GF-D8 (cell line): ENCODE data around the gene PAM16.
A peak's percentile ranks its signal among the peaks of the same experiment; 100 is the strongest.
"Not testable (repeated sequence)": the region's sequence is repeated elsewhere in the genome, so short reads cannot be mapped to it uniquely, and the experiment has no call there.

ENCODE experiments used
- DNase-seq: peaks from one replicate; lab custom pipeline; 2025; lab: John Stamatoyannopoulos, UW

The PAM16 gene

DNA sequence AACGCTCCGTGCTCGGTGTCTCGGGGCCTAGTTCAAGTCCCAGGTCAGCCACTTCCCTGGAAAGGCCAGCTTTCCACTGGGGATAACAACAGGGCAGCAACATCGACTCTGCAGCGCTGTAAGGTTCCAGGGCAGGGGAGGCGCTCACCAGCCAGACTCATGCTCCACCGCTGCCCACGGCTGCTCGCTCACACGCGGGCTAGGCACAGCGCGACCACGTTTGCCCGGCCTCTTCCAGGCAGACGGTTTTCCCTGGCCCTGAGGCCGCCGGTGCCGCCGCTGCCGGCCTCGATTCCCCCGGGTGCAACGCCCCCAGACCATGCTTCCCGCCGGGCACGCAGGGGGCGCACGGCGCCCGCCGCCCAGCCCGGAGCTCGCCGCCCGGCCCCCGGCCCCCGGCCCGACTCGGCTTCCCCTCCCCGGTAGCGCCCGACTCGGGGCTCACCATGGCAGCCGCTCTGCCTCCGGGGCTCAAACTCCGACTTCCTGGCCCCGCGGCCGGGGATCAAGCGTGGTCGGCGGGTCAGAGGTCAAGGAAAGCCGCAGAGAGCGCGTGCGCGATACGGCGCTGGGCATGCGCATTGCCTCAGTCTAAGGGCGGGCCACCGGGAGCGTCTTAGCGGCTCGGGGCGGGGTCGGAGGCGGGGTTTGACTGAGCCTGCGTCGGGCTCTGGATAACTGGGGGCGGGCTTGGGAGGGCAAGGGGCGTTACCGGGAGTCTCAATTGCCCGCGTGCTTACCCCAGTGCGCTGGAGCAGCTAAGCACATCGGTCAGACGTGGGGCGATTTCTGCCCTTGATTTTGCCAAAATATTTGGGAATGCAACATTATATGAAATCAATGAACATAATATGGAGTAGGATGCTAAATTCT is at the start of gene PAM16:
PAM16 (minus strand) TSS at position 535 of the 873 bp plus-strand sequence; CDS start at position 448, 87 bp downstream.
- DNase-seq: peak; percentile 89

DNA sequence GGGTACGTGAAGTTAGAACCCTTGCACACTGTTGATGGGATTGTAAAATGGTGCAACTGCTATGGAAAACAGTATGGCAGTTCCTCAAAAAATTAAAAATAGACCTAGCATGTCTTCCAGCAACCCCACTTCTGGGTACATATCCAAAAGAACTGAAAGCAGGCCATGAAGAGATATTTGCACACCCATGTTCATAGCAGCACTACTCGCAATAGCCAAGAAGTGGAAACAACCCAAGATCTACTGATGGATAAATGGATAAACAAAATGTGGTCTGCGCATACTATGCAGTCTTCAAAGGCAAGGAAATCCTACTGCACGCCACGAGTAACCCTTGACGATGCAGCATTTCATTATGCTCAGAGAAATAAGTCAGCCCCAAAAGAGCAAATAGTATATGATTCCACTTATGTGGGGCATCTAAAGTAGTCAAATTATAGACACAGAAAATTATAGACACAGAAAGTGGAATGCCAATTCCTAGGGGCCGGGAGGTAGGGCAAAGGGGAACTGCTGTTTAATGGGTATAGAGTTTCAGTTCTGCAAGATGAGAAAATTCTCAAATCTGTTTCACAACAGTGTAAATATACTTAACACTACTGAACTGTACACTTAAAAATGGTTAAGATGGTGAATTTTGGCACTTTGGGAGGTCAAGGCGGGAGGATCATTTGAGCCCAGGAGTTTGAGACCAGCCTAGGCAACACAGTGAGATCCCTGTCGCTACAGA is 48.0 kb upstream of the PAM16 start:
- DNase-seq: no peak

DNA sequence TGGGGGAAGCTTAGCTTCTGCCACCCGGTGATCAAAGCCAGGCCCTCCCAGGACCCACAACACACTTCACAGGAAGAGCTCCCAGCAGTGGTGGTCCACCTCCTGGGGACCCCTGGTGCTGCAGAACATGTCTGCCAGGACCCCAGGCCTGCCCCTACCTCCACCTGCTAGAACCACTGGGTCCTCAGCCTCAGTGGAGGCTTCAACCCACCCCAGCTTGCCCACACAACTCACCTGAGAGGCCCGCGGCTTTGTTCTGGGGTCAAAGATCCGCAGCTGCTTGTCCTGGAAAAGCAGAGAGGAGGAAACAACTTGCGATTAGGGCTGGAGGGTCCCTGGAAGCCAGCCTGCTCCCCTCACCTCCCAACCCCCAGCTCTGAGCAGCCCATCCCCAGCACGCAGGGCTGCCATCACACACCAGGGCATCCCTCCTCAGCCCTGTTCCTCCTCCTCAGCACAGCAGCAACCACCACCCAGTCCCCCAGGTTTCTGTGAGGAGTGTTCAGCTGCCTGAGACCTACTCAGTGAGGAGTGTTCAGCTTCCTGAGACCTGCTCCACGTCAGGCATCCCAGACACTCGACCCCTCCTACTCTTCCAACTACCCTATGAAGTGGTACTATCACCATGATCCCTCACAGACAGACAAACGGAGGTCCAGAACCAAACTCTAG is 44.1 kb upstream of the PAM16 start:
- DNase-seq: no peak

DNA sequence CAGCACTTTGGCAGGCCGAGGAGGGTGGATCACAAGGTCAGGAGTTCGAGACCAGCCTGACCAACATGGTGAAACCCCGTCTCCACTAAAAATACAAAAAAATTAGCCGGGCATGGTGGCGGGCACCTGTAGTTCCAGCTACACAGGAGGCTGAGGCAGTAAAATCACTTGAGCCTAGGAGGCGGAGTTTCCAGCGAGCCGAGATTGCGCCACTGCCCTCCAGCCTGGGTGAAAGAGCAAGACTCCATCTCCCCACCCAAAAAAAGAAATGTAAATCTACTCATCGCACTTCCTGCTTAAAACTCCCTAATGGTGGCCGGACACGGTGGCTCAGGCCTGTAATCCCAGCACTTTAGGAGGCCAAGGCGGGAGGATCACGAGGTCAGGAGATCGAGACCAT is 42.7 kb upstream of the PAM16 start:
- not testable (repeated sequence) for DNase-seq

DNA sequence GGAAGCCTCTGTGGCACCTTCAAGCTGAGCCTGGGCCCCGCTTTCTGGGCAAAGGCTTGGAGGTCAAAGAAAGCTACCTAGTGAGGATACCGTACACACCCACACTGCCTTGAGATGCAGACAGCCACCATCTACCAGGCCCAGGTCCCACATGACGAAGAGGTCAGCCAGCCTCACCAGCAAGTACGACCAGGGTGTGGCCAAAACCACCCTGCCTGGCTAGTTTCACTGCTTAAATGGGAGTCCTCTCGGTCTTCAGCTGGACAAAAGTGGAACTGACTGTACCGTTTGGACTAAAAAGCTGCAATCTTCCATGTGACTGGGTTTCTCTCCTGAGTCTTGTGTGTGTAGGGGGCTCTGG is 42.1 kb upstream of the PAM16 start:
- DNase-seq: no peak

DNA sequence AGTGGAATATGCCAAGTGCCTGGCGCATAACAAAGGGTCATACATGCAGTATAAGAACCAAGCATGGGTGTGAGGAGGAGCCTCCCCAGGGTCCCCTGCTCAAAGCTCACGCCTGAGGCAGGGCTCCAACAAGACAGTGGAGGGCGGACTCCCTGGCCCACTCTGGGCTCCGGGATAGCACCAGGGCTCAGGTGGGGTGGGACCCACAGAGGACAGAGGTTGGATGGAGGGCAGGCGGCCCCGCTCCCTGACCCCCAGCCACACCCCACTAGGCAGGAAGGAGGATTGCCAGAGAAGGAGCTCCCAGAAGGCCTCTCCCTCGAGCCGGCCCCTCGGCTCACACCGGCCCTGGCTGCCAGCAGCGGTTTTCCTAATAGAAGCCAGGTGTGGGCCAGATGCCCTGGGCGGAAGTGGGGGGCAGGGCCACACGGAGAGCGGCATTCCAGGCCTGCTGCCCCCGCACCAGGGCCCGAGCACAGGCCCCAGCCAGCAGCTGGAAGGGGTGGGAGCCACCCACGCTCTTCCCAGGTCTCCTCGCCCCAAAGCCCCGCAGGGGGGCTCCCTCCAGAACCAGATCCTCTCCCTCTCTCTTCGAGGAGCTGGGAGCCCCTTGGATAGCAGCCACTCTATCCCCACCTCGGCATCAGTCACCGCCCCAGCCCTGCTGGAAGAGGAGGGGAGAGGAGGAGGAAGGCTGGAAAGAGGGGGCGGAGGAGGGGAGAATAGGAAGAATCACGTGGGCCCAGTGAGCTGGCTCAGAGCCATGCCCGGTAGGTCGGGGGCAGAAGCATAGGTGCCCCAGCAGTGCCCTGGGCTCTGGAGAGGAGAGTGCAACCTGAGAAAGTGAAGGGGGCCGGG is 41.5 kb upstream of the PAM16 start:
- DNase-seq: no peak

DNA sequence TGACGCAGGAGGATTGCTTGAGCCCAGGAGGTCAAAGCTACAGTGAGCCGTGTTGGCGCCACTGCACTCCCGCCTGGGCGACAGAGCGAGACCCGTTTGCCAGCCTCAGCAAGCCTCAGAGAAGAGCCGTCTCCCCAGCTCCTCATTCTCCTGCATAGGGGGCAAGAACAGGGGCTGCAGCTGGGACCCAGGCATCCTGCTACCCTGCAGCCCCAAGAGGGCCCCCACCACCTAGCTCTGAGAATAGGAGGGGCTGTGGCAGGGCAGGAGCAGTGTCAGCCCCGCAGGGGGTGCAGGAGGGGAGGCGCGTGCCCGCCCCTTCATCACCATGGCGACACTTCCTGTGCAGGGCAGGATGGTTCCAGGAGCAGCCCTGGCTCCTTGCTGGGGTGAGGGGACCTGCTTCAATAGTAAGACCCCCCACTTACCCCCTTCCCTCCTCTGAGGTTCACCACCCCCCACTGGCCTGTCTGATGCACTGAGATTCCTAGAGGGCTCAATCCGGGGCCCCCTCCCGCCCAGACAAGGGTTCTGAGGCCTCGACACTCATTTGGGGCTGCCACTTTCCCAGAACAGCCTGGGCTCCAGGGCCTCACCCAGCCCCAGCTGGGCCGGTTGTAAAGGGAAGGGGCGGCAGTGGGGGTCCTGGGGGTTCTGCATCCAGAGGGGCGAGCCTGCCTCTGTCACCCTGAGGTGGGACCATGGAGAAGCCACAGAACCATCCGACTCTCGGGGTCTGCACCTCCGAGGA is 40.7 kb upstream of the PAM16 start:
- DNase-seq: no peak

DNA sequence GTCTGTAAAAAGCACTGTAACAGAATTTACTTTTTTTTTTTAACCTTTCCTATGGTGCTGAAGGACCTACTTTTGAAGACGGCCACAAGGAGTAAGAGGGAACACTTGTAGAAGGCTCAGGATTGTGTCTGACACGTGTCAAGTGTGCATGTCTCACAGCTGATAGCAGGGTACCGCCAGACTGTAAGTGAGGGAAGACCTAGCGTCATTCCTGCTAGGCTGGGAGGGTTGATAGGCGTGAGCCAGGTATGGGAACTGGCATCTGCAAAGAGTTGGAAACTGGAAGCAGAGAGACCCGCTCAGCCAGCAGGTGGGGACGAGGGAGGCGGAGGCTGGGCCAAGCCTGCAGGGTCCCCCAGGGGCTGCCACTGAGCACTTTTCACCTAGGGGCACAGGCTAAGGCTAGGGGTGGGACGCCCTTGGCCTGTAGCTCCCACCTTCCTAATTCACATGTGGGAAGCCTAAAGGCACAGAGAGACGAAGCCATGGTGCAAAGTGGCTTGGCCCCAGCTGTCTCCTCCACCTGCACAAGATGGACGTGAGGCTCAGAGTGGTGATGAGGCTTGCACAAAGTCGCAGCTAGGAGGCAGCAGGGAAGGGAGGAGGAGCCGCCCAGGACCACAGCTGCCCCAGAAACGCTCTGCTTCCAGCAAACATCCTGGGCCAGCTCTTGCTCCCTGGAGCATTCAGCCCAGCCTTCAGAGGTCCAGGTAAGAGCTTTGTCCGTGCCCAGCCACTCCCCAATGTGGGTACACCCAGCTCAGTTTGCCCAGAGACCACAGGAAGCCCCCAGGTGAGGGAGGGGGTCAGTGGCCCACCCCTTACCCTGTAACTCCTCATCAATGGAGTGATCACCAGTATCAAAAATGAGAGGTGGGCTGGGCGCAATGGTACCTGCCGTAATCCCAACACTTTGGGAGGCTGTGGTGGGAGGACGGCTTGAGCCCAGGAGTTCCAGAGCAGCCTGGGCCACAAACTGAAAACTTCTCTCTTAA is 39.4 kb upstream of the PAM16 start:
- DNase-seq: no peak

DNA sequence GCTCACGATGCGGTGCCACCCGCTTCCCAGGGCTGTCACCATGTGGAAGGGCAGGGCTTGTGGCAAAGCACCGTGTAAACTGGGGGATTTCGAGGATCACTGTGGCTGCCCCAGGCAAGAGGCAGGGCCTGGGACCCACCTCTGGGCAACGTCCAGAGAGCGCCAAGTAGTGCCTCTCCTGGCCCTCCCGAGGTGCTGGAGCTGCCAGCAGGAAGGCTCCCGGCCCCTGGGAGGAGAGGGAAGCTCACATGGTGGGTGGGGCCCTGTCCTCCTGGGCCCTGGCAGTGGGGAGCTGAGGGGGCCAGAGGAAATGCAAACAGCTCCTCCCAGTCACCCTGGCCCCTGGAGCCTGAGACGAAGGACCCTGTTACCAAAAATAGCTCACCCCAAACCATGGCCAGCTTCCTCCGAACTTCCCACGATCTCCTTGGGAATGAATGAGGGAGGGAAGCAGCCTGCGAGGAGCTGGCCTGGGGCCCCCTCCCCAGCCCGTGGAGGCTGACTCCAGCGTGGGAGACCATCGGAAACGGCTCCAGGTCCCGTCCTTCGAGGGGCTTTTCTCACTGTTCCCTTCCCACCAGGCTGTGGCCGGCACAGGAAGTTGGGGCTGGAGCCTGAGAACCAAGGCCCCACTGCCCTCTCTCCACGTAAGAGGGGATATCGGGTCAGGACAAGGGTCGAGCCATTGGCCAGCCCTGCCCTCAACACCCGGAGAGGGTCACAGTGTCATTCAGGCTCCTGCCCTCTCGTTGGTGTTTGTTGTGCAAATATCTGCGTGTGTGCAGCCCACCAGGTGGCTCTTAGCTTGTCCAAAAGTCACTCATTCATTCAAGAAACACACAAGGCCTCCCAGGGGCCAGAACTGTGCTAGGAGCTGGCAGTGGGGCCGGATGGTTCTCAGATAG is 38.2 kb upstream of the PAM16 start:
- DNase-seq: no peak

DNA sequence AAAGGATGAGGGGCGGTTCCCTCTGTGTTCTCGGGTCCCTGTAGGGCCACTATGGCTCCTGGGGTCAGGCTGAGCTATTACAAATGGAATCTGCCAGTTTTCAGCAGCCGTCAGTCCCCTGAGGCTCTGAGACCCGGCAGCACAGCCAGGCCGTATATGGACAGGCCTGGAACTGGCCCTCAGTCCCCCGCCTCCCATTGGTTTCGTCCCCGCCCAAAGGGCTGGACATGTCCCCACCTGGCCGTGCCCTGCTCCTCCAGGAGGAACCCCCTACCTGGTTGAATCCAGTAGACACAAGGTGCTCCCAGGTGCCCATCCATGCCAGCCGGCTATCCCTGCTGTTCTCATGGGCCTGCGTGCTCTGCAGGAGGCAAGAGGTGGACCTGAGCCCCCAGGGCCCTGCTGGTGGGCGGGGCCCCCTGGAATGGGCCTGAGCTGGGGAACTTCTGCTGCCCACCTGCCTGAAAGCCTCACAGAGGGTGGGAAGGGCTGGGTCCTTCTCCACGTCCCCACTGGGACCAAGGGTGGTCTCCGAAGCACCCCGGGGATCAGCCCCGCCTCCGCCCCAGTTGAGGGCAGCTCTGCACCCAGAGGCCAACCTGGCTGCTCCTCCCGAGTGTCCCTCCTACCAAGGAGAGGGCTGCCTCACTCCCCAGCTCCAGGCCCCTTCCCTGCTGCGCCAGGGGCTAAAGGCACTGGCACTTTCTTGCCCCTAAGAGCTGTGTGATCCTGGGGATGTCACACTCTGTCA is 37.3 kb upstream of the PAM16 start:
- no peak for DNase-seq

DNA sequence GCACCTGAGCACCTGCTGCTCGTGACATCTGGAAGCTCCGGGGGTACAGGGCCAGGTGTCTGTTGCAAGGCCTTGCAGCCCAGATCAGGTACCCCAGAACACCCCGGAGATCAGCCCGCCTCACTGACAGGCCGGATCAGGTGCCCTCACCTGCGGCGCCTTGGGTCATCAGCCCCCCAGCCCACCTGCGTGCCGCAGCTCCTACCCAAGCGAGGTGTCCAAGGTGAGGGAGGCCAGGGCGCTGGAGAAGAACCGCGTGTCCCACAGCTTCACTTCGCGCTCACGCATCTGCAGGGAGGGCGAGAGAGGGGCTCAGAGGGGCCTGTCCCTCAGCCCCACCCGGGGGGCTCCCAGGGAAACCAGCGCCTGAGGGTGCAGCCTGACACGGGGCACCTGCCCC is 36.7 kb upstream of the PAM16 start:
- no peak for DNase-seq

DNA sequence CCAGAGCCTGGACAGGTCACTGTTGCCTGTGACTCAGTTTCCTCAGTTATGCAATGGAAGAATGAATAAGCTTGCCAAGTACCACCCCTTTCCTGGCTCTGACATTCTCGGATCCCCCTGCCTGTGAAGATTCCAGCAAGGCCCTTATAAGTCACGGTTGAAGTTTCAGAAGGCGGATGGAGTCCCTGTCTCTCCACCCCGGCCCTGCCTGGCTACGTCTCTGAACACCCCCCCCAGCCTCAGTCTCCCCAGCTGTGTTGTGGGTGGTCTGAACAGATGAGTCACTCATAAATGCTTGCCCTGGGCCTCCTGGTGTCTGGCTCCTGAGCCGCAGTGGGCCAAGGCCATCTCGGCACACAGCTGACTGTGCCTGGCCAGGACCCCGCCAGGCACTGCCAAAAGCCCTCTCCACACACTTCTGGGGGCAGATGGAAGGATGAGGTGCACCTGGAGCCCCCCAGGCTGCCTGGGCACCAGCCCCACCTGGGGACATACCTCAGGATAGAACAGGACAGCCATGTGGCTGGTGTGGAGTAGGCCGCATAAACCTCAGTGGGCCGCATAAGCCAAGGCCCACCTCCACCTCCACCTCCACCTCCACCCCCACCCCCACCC is 35.9 kb upstream of the PAM16 start:
- no peak for DNase-seq

DNA sequence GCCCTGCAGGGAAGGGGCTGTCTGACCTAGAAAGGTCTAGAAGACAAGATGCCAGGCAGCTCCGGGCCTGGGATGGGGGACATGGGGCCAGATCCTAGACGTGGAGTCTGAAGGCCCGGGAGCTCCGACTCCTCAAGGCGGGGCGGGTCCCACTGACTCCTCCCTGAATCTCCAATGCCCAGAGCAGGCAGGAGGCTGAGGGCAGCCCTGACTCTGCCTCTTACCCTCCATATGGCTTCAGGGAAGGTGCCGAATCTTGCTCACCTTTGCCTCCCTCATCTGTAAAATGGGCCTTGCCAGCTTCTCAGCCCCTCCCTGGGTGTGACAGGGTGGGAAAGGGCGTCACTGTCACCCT is 35.3 kb upstream of the PAM16 start:
- DNase-seq: no peak

DNA sequence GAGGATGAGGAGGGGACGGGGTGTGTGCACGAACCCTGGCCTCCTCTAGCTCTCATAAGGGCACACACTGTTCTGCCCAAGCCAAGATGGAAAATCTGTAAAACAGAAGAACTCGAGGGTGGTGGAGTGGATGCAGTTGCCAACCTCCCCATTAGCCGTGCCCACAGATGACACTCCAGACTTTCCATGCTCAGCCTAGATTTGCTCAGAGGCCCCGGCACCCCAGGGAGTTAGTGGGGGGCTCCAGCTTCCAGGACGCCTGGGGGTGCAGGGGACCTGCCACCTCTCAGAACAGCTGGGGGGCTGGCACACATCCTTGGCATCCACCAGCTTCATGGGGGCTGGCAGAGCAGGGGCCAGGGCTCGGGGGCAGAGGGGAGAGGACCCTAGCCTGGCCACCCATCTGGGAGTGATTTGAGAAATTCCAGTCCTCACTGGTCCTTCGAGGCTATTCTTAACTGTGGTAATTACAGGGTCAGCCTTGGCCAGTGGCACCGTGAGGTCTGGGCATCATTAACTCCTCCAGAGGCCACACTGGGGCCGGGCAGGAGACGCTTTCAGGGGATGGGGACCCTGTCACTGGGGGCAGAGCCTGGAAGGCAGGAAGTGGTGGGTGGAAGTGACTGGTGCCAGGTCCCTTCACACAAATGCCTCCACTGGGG is 34.8 kb upstream of the PAM16 start:
- DNase-seq: no peak

DNA sequence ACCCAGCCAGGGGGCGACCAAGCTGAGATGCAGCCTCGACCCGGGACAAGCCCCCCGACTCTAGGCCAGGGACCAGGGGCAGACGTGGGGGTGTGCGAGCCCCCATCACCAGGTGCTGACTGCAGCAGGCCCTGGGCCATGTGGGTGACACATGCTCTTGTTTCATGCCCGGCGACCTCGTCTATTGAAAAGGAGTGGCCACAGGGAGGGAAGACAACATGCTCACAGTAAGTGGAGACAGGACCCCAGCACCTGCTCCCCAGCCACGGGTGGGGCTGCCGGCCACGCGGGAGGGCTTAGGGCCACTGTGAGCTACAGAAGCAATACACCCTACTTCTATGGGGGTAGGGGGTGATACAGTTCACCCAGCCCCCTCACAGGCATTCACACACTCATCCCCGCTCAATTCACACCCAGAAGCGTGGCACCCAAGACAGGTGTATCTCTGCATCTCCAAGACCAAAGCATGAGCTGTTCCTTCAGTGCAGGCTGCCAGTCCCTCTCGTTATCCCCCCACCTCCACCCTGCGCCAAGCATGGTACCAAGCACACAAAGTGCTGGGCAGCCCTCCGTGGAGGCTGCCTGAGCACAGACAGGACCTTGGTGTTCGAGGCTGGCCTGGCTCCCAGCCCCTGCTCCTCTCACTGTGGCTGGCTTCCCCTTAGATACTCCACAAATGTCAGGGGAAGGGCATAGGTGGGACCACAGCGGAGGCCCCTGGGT is 34.1 kb upstream of the PAM16 start:
- DNase-seq: no peak

DNA sequence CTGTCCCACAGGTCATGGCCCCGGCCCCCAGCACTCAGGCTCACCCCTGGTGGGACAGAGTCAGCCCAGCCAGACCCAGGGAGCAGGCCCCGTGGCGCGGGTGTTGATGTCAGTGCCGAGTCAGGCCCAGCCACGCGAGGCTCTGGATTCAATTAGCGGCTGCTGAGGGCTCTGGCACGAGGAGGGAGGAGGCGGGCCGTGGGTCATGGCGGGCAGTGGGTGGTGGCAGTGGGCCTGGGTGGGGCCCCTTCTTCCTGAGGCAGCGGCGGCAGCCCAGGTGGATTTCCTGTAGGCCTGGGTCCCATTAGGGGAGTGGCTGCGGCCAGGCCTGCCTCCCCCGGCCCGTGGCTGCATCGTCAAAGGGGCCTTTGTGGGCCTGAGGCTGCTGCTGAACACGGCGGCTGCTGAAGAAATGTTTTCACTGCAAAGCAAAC is 33.4 kb upstream of the PAM16 start:
- DNase-seq: no peak
